Fibroblast of lung (primary cell): ENCODE data around the gene SEC23IP. TPM values are rescaled to one million over a fixed set of nuclear protein-coding genes. Genes with fewer than 3 reads are reported as not detected.

Source experiments
- DNase-seq, 2 donors: peaks; one replicate each; pipeline versions ENCODE4 v3.0.0 to v3.0.0-alpha.2; 2010; ENCODE audit warnings: low read depth in 2 of 2
- H2AFZ ChIP-seq: 2 replicates; pipeline ENCODE4 v1.5.1; 2012; ENCODE audit warnings: low read length, control low read depth, inconsistent platforms
- H3K27ac ChIP-seq: 2 replicates; pipeline ENCODE4 v1.5.1; 2011; ENCODE audit warnings: low read length, control low read depth; ENCODE audit not compliant: insufficient read depth
- H3K27me3 ChIP-seq: 2 replicates; pipeline ENCODE4 v1.5.1; 2011; ENCODE audit warnings: mild to moderate bottlenecking, low read length; ENCODE audit not compliant: control insufficient read depth, insufficient read depth
- H3K36me3 ChIP-seq: 2 replicates; pipeline ENCODE4 v1.5.1; 2011; ENCODE audit warnings: low read length; ENCODE audit not compliant: control insufficient read depth, insufficient read depth
- H3K4me1 ChIP-seq: 2 replicates; pipeline ENCODE4 v1.5.1; 2011; ENCODE audit warnings: low read length; ENCODE audit not compliant: control insufficient read depth, insufficient read depth; ENCODE audit errors: extremely low read depth
- H3K4me2 ChIP-seq: 2 replicates; pipeline ENCODE4 v1.5.1; 2011; ENCODE audit warnings: low read length, control low read depth; ENCODE audit not compliant: insufficient read depth; ENCODE audit errors: extremely low read depth
- H3K4me3 ChIP-seq, 4 experiments: fragments of 200-600 bp in 1 of 4; sonication (generic) in 1 of 4; replicated peaks in 1 of 4; 2 replicates each; pipeline ENCODE4 v1.5.1; 2011 to 2016; ENCODE audit warnings: low read length in 4 of 4, low read depth in 3 of 4, mild to moderate bottlenecking in 3 of 4, control low read depth in 2 of 4, inconsistent platforms in 1 of 4, mixed read lengths in 1 of 4; ENCODE audit not compliant: insufficient read depth in 1 of 4; ENCODE audit errors: control extremely low read depth in 1 of 4
- H3K79me2 ChIP-seq: 2 replicates; pipeline ENCODE4 v1.5.1; 2012; ENCODE audit warnings: mild to moderate bottlenecking, low read length, inconsistent platforms; ENCODE audit not compliant: control insufficient read depth, insufficient read depth
- H3K9ac ChIP-seq: 2 replicates; pipeline ENCODE4 v1.5.1; 2011; ENCODE audit warnings: mild to moderate bottlenecking, low read length, control low read depth; ENCODE audit not compliant: insufficient read depth
- H3K9me3 ChIP-seq: 2 replicates; pipeline ENCODE4 v1.5.1; 2012; ENCODE audit warnings: low read depth, low read length; ENCODE audit not compliant: control insufficient read depth, insufficient read depth
- H4K20me1 ChIP-seq: 2 replicates; pipeline ENCODE4 v1.5.1; 2011; ENCODE audit warnings: low read length; ENCODE audit not compliant: control insufficient read depth, insufficient read depth; ENCODE audit errors: extremely low read depth
- CTCF ChIP-seq, 2 donors: IDR thresholded peaks in 1 of 2; conservative IDR thresholded peaks in 1 of 2; 1 replicate in 1 of 2; 2 replicates in 1 of 2; pipeline ENCODE4 v1.5.1; 2011 to 2012; ENCODE audit warnings: low read length in 2 of 2, control low read depth in 1 of 2, inconsistent platforms in 1 of 2, low read depth in 1 of 2, mild to moderate bottlenecking in 1 of 2
- EZH2 ChIP-seq: IDR thresholded peaks from 2 replicates; pipeline ENCODE4 v1.5.1; 2012; ENCODE audit warnings: low read length, control low read depth, mild to moderate bottlenecking; ENCODE audit errors: missing control alignments
- polyA plus RNA-seq, 2 donors: library from polyadenylated mRNA; depleted of rRNA in 1 of 2; stranded (reverse) in 1 of 2; unstranded in 1 of 2; fragments of >200 nt; gene quantifications; 2 replicates each; pipeline ENCODE4 v1.2.1, GENCODE V29; 2011 to 2012; ENCODE audit warnings: missing spikeins in 1 of 2
- total RNA-seq: library from RNA; depleted of rRNA; stranded (reverse); fragments of >200 nt; gene quantifications from 2 replicates; pipeline ENCODE4 v1.2.1, GENCODE V29; 2014

The SEC23IP gene
- total and polyA plus RNA-seq, 2 donors (not counting 1 experiment from before 2014, with no cell fraction given), result 16.3 to 47.1 TPM

GRCh38 chr10:119932631-119933030, 40.1 kb downstream of the SEC23IP start:
- H3K4me3 ChIP-seq, result no peak overlapping the region
- no peaks in the 10 kb centered on the region for H3K4me1 ChIP-seq
- no peak overlapping the region for H3K9ac ChIP-seq
- H3K27ac ChIP-seq, result no peak overlapping the region
- TF ChIP-seq CTCF (conservative IDR thresholded peaks at IDR 0.05 in 1 of 2, IDR thresholded peaks at IDR 0.05 in 1 of 2; ENCODE audit: low read depth in 1 of 2, low read length in 2 of 2) (no peak), EZH2 (no peak)
- H3K9me3 ChIP-seq, result no peaks in the 10 kb centered on the region
- H3K79me2 ChIP-seq, result no peaks in the 10 kb centered on the region
- H4K20me1 ChIP-seq, result no peaks in the 10 kb centered on the region
- no peak for DNase-seq
- no peak overlapping the region for H2AFZ ChIP-seq
- H3K27me3 ChIP-seq, result no peaks in the 10 kb centered on the region
- no peak overlapping the region for H3K4me2 ChIP-seq
- peaks cover 9% of the 10 kb centered on the region for H3K36me3 ChIP-seq

GRCh38 chr10:119933179-119933578, 40.6 kb downstream of the SEC23IP start:
- DNase-seq, result peak; percentile 15 to 21
- Histone ChIP-seq H3K9me3 (no peaks in the 10 kb centered on the region), H3K36me3 (peaks cover 10% of the 10 kb centered on the region)

GRCh38 chr10:119940487-119940886, 48.0 kb downstream of the SEC23IP start:
- H3K9ac ChIP-seq, result no peak overlapping the region
- peaks cover 6% of the 10 kb centered on the region for H3K36me3 ChIP-seq
- TF ChIP-seq CTCF (conservative IDR thresholded peaks at IDR 0.05 in 1 of 2, IDR thresholded peaks at IDR 0.05 in 1 of 2; ENCODE audit: low read depth in 1 of 2, low read length in 2 of 2) (no peak), EZH2 (no peak)
- H3K27me3 ChIP-seq, result no peaks in the 10 kb centered on the region
- no peak overlapping the region for H3K4me3 ChIP-seq
- H4K20me1 ChIP-seq, result no peaks in the 10 kb centered on the region
- DNase-seq, result peak in 1 of 2 donors; percentile 65
- no peak overlapping the region for H3K4me2 ChIP-seq
- no peak overlapping the region for H2AFZ ChIP-seq
- H3K27ac ChIP-seq, result no peak overlapping the region
- no peaks in the 10 kb centered on the region for H3K4me1 ChIP-seq
- H3K79me2 ChIP-seq, result no peaks in the 10 kb centered on the region
- no peaks in the 10 kb centered on the region for H3K9me3 ChIP-seq

More at GRCh38 chr10:119933179-119933578, 40.6 kb downstream of the SEC23IP start:
- Histone ChIP-seq H3K27ac (no peak overlapping the region), H2AFZ (no peak overlapping the region), H4K20me1 (no peaks in the 10 kb centered on the region), H3K4me3 (no peak overlapping the region), H3K79me2 (no peaks in the 10 kb centered on the region), H3K9ac (no peak overlapping the region), H3K4me1 (no peaks in the 10 kb centered on the region), H3K4me2 (no peak overlapping the region), H3K27me3 (no peaks in the 10 kb centered on the region)
- TF ChIP-seq EZH2 (no peak), CTCF (conservative IDR thresholded peaks at IDR 0.05 in 1 of 2, IDR thresholded peaks at IDR 0.05 in 1 of 2; ENCODE audit: low read depth in 1 of 2, low read length in 2 of 2) (peak; percentile 10 to 31)
